OCI-LY1 (cell line): ENCODE data around the gene USP46.

ENCODE experiments used
- EZH2 ChIP-seq: fragments of 200-600 bp; sonication (generic), shearing (Covaris generic); IDR thresholded peaks from 2 replicates; pipeline ENCODE4 v1.8.0; 2017; ENCODE audit warnings: borderline replicate concordance, mixed run types, mild to moderate bottlenecking, antibody characterized with exemption, low read length, moderate library complexity, mixed read lengths
- TF ChIP-seq, protein P1 (sequence below): fragments of 200-600 bp; sonication (generic), shearing (Covaris generic); IDR thresholded peaks from 2 replicates; pipeline ENCODE4 v1.5.1; 2017; ENCODE audit warnings: mild to moderate bottlenecking, antibody characterized with exemption, low read length, moderate library complexity, mixed read lengths

DNA sequence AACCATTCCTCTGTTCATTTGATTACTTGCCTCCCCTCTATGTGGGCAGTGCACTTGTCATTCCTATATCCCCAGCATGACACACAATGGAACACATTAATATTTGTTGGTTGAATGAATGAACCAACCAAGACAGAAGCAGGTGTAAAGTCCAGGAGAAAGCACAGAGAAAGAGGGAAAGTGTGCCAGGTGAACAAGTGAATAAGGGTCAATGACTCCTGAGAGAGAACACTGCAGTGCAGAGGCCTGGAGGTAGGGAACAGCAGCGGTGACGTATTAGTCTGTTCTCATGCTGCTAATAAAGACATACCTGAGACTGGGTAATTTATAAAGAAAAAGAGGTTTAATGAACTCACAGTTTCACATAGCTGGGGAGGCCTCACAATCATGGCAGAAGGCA lies 53.1 kb downstream of the USP46 start:
- TF ChIP-seq, protein P1, sequence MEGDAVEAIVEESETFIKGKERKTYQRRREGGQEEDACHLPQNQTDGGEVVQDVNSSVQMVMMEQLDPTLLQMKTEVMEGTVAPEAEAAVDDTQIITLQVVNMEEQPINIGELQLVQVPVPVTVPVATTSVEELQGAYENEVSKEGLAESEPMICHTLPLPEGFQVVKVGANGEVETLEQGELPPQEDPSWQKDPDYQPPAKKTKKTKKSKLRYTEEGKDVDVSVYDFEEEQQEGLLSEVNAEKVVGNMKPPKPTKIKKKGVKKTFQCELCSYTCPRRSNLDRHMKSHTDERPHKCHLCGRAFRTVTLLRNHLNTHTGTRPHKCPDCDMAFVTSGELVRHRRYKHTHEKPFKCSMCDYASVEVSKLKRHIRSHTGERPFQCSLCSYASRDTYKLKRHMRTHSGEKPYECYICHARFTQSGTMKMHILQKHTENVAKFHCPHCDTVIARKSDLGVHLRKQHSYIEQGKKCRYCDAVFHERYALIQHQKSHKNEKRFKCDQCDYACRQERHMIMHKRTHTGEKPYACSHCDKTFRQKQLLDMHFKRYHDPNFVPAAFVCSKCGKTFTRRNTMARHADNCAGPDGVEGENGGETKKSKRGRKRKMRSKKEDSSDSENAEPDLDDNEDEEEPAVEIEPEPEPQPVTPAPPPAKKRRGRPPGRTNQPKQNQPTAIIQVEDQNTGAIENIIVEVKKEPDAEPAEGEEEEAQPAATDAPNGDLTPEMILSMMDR = no peak
- TF ChIP-seq EZH2 = no peak
